Neuronal stem cell (in vitro differentiated cells): ENCODE measurements around the gene PFDN6.

Experiments
- DNase-seq: peaks from one replicate; pipeline ENCODE4 v3.0.0-alpha.2; 2013; ENCODE audit warnings: low spot score
- H2AFZ ChIP-seq: one replicate; pipeline ENCODE4 v1.6.1; 2013; ENCODE audit warnings: mild to moderate bottlenecking, low read length, inconsistent platforms
- H2AK5ac ChIP-seq: 2 replicates; pipeline ENCODE4 v1.6.1; 2013; ENCODE audit warnings: low read depth, mild to moderate bottlenecking, inconsistent platforms, low read length, moderate library complexity, mixed read lengths
- H2BK120ac ChIP-seq: 2 replicates; pipeline ENCODE4 v1.6.1; 2013; ENCODE audit warnings: low read depth, mild to moderate bottlenecking, inconsistent platforms, low read length, moderate library complexity, mixed read lengths
- H2BK12ac ChIP-seq: one replicate; pipeline ENCODE4 v1.6.1; 2013; ENCODE audit warnings: low read length, inconsistent platforms
- H2BK15ac ChIP-seq: 2 replicates; pipeline ENCODE4 v1.6.1; 2013; ENCODE audit warnings: mild to moderate bottlenecking, low read length, inconsistent platforms, mixed read lengths
- H2BK5ac ChIP-seq: one replicate; pipeline ENCODE4 v1.6.1; 2013; ENCODE audit warnings: inconsistent platforms, mild to moderate bottlenecking, low read length, moderate library complexity
- H3K14ac ChIP-seq: one replicate; pipeline ENCODE4 v1.6.1; 2013; ENCODE audit warnings: low read length, inconsistent platforms
- H3K18ac ChIP-seq: 2 replicates; pipeline ENCODE4 v1.6.1; 2013; ENCODE audit warnings: low read length, inconsistent platforms
- H3K23ac ChIP-seq: 2 replicates; pipeline ENCODE4 v1.6.1; 2013; ENCODE audit warnings: low read depth, mild to moderate bottlenecking, mixed read lengths, low read length, inconsistent platforms; ENCODE audit not compliant: poor library complexity
- H3K27ac ChIP-seq: replicated peaks from 3 replicates; pipeline ENCODE4 v1.5.1; 2013; ENCODE audit warnings: low read length, inconsistent platforms
- H3K27me3 ChIP-seq, 3 experiments: 2 replicates each; pipeline ENCODE4 v1.6.1; 2013; ENCODE audit warnings: low read length in 3 of 3, mild to moderate bottlenecking in 2 of 3, inconsistent platforms in 1 of 3, low read depth in 1 of 3, mixed read lengths in 1 of 3, moderate library complexity in 1 of 3; ENCODE audit not compliant: control insufficient read depth in 3 of 3, insufficient read depth in 3 of 3
- H3K36me3 ChIP-seq, 2 donors: replicated peaks in 1 of 2; 2 replicates each; pipeline ENCODE4 v1.6.1; 2013; ENCODE audit warnings: low read length in 2 of 2; ENCODE audit not compliant: control insufficient read depth in 2 of 2, insufficient read depth in 2 of 2
- H3K4ac ChIP-seq: 2 replicates; pipeline ENCODE4 v1.6.1; 2013; ENCODE audit warnings: inconsistent platforms, mild to moderate bottlenecking, low read length, moderate library complexity
- H3K4me1 ChIP-seq, 2 donors: 1 replicate in 1 of 2; 2 replicates in 1 of 2; pipeline ENCODE4 v1.6.1; 2013; ENCODE audit warnings: low read length in 2 of 2, low read depth in 1 of 2; ENCODE audit not compliant: control insufficient read depth in 2 of 2, insufficient read depth in 1 of 2
- H3K4me2 ChIP-seq: one replicate; pipeline ENCODE4 v1.6.1; 2013; ENCODE audit warnings: mild to moderate bottlenecking, low read length, inconsistent platforms; ENCODE audit not compliant: insufficient read depth, poor library complexity, severe bottlenecking
- H3K4me3 ChIP-seq, 2 donors: 2 replicates each; pipeline ENCODE4 v1.5.1; 2013; ENCODE audit warnings: low read length in 2 of 2, mild to moderate bottlenecking in 2 of 2, inconsistent platforms in 1 of 2, moderate library complexity in 1 of 2
- H3K79me1 ChIP-seq: one replicate; pipeline ENCODE4 v1.6.1; 2013; ENCODE audit warnings: low read depth, mild to moderate bottlenecking, inconsistent platforms, low read length, moderate library complexity
- H3K9ac ChIP-seq: one replicate; pipeline ENCODE4 v1.6.1; 2013; ENCODE audit warnings: mild to moderate bottlenecking, low read depth, low read length, inconsistent platforms; ENCODE audit not compliant: poor library complexity
- H3K9me3 ChIP-seq, 2 donors: replicated peaks in 1 of 2; 2 replicates each; pipeline versions ENCODE3 to v1.6.1; 2013; ENCODE audit warnings: low read length in 2 of 2, mild to moderate bottlenecking in 2 of 2, inconsistent platforms in 1 of 2, low read depth in 1 of 2, mixed read lengths in 1 of 2, moderate library complexity in 1 of 2; ENCODE audit not compliant: control insufficient read depth in 2 of 2, insufficient read depth in 1 of 2
- H4K8ac ChIP-seq: one replicate; pipeline ENCODE4 v1.6.1; 2013; ENCODE audit warnings: low read depth, mild to moderate bottlenecking, inconsistent platforms, low read length, moderate library complexity
- H4K91ac ChIP-seq: one replicate; pipeline ENCODE4 v1.6.1; 2013; ENCODE audit warnings: low read length, low read depth, mild to moderate bottlenecking, inconsistent platforms; ENCODE audit not compliant: poor library complexity
- WGBS, 2 donors: extraction: QIAGEN DNeasy Blood & Tissue Kit; methylation state at CpG; one replicate each; pipeline ENCODE4 v1.1.7; 2013; ENCODE audit warnings: missing lambda C conversion rate in 2 of 2, mixed read lengths in 1 of 2; ENCODE audit not compliant: insufficient read length in 2 of 2, insufficient replicate concordance in 1 of 2; ENCODE audit errors: extremely low coverage in 2 of 2; 5-methylcytosine and 5-hydroxymethylcytosine counted together

The PFDN6 gene

GRCh38 chr6:33278810-33279209 is 10.6 kb upstream of the PFDN6 start:
- Histone ChIP-seq H2BK120ac (no peak overlapping the region), H3K79me1 (peaks cover 7% of the 10 kb centered on the region), H3K27me3 (no peaks in the 10 kb centered on the region), H2BK12ac (no peak overlapping the region), H3K36me3 (peaks cover 45 to 77% of the 10 kb centered on the region in 2 donors), H3K9ac (no peak overlapping the region), H3K23ac (no peak overlapping the region), H3K27ac (no peak overlapping the region), H4K91ac (no peak overlapping the region), H3K18ac (no peak overlapping the region), H3K4ac (no peak overlapping the region), H3K4me3 (no peak overlapping the region), H3K4me1 (peaks cover 12 to 18% of the 10 kb centered on the region in 2 donors), H4K8ac (no peak overlapping the region), H3K4me2 (no peak overlapping the region), H3K14ac (peak overlapping the region; percentile 50), H2AFZ (no peak overlapping the region), H2BK5ac (no peak overlapping the region), H3K9me3 (no peaks in the 10 kb centered on the region), H2BK15ac (no peak overlapping the region), H2AK5ac (no peak overlapping the region)
- DNase-seq: no peak
- WGBS, 2 donors: no CpG with 5 or more reads among the region's 3 CpGs

GRCh38 chr6:33279257-33279695 is 10.1 kb upstream of the PFDN6 start:
- no CpG with 5 or more reads among the region's 13 CpGs for WGBS, 2 donors
- Histone ChIP-seq H2AK5ac (no peak overlapping the region), H2BK120ac (no peak overlapping the region), H2BK12ac (no peak overlapping the region), H3K4me2 (no peak overlapping the region), H3K18ac (no peak overlapping the region), H3K14ac (no peak overlapping the region), H3K9me3 (no peaks in the 10 kb centered on the region), H2AFZ (no peak overlapping the region), H3K27me3 (no peaks in the 10 kb centered on the region), H4K91ac (no peak overlapping the region), H3K4ac (peak overlapping the region; percentile 56), H2BK15ac (no peak overlapping the region), H3K9ac (peak overlapping the region; percentile 67), H4K8ac (no peak overlapping the region), H3K23ac (no peak overlapping the region), H2BK5ac (no peak overlapping the region), H3K4me1 (peaks cover 10 to 15% of the 10 kb centered on the region in 2 donors), H3K36me3 (peaks cover 45 to 75% of the 10 kb centered on the region in 2 donors), H3K27ac (no peak overlapping the region), H3K79me1 (peaks cover 5% of the 10 kb centered on the region), H3K4me3 (no peak overlapping the region)
- DNase-seq: no peak

DNA sequence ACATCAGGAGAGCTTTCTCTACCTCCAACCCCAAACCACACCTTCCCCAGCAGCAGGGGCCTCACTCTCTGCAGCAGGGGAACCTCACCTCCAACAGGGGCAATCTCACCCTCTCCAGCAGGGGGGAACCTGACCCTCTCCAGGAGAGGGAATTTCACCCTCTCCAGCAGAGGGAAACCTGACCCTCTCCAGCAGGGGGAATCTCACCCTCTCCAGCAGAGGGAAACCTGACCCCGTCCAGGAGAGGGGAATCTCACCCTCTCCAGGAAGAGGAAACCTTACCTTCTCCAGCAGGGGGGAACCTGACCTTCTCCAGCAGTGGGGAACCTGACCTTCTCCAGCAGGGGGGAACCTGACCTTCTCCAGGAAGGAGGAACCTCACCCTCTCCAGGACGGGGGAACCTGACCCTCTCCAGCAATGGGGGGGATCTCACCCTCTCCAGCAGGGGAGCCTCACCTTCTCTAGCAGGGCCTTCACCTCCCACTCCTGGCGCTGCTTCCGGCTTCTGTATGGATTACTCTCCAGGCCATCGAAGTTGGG is 9.4 kb upstream of the PFDN6 start:
- Histone ChIP-seq H3K4ac (no peak overlapping the region), H4K91ac (no peak overlapping the region), H3K18ac (no peak overlapping the region), H3K4me3 (no peak overlapping the region), H3K4me2 (no peak overlapping the region), H3K9ac (no peak overlapping the region), H2AFZ (no peak overlapping the region), H3K79me1 (peaks cover 2% of the 10 kb centered on the region), H3K23ac (no peak overlapping the region), H2BK5ac (no peak overlapping the region), H3K9me3 (no peaks in the 10 kb centered on the region), H2BK15ac (no peak overlapping the region), H3K14ac (no peak overlapping the region), H4K8ac (no peak overlapping the region), H3K27ac (no peak overlapping the region), H2BK120ac (no peak overlapping the region), H2AK5ac (no peak overlapping the region), H3K27me3 (no peaks in the 10 kb centered on the region), H2BK12ac (no peak overlapping the region), H3K36me3 (peaks cover 38 to 75% of the 10 kb centered on the region in 2 donors), H3K4me1 (peaks cover 7 to 8% of the 10 kb centered on the region in 2 donors)
- no CpG with 5 or more reads among the region's 5 CpGs for WGBS, 2 donors
- DNase-seq: no peak

DNA sequence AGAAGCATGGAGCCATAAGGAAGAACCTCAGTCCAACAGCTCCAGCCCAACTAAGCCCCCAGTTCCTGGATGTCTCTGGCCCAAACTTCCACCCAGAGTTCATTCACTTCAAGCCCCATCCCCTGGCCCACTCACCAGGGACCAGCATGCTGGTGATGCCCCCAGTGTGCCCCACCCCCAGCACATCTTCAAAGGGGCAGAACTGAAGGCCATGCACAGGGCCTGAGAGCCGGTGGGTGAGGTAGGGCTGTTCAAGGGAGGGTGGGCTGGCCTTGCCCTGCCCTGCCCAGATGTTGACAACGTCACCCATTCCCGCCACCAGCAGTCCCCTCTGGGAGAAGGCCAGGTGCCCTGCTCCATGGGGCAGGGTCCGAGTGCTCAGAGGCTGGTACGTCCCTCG is 8.9 kb upstream of the PFDN6 start:
- H2AK5ac ChIP-seq: no peak overlapping the region
- no peak for DNase-seq
- H4K8ac ChIP-seq: no peak overlapping the region
- no peaks in the 10 kb centered on the region for H3K9me3 ChIP-seq
- H3K27ac ChIP-seq: no peak overlapping the region
- no peak overlapping the region for H2BK120ac ChIP-seq
- no CpG with 5 or more reads among the region's 6 CpGs for WGBS, 2 donors
- no peak overlapping the region for H3K4me3 ChIP-seq
- H2BK15ac ChIP-seq: no peak overlapping the region
- H3K18ac ChIP-seq: no peak overlapping the region
- peaks cover 7 to 8% of the 10 kb centered on the region in 2 donors for H3K4me1 ChIP-seq
- no peak overlapping the region for H4K91ac ChIP-seq
- no peak overlapping the region for H3K4me2 ChIP-seq
- H3K14ac ChIP-seq: no peak overlapping the region
- peaks cover 33 to 74% of the 10 kb centered on the region in 2 donors for H3K36me3 ChIP-seq
- no peaks in the 10 kb centered on the region for H3K27me3 ChIP-seq
- peak overlapping the region; percentile 73 for H3K23ac ChIP-seq
- no peak overlapping the region for H3K9ac ChIP-seq
- H3K4ac ChIP-seq: no peak overlapping the region
- H2AFZ ChIP-seq: no peak overlapping the region
- peak overlapping the region; percentile 82 for H2BK5ac ChIP-seq
- H2BK12ac ChIP-seq: no peak overlapping the region
- peaks cover 2% of the 10 kb centered on the region for H3K79me1 ChIP-seq
